CD14-positive monocyte (primary cell): ENCODE data around the gene BTBD9. TPM values are rescaled to one million over a fixed set of nuclear protein-coding genes. Genes with fewer than 3 reads are reported as not detected.

Experiments
- DNase-seq, 3 donors: peaks; one replicate each; pipeline ENCODE4 v3.0.0-alpha.2; 2011 to 2022
- H2AFZ ChIP-seq: 2 replicates; pipeline ENCODE4 v1.6.0; 2012; ENCODE audit warnings: mild to moderate bottlenecking, low read depth, low read length, inconsistent platforms; ENCODE audit not compliant: insufficient read depth, poor library complexity, severe bottlenecking
- H3K27ac ChIP-seq, 2 donors: 1 replicate in 1 of 2; 2 replicates in 1 of 2; pipeline ENCODE4 v1.5.1; 2012 to 2013; ENCODE audit warnings: low read length in 2 of 2, control low read depth in 1 of 2, inconsistent platforms in 1 of 2, low read depth in 1 of 2, mild to moderate bottlenecking in 1 of 2
- H3K27me3 ChIP-seq, 2 donors: one replicate each; pipeline versions ENCODE4 v1.6.0 to v1.6.1; 2011 to 2013; ENCODE audit warnings: low read length in 2 of 2; ENCODE audit not compliant: control insufficient read depth in 2 of 2, insufficient read depth in 2 of 2
- H3K36me3 ChIP-seq, 2 donors: replicated peaks in 1 of 2; 1 replicate in 1 of 2; 2 replicates in 1 of 2; pipeline versions ENCODE4 v1.5.1 to v1.6.1; 2012 to 2013; ENCODE audit warnings: low read length in 2 of 2, control low read depth in 1 of 2, inconsistent platforms in 1 of 2, mild to moderate bottlenecking in 1 of 2; ENCODE audit not compliant: insufficient read depth in 2 of 2, control insufficient read depth in 1 of 2
- H3K4me1 ChIP-seq, 2 donors: 1 replicate in 1 of 2; 2 replicates in 1 of 2; pipeline versions ENCODE4 v1.5.1 to v1.6.1; 2012 to 2013; ENCODE audit warnings: low read length in 2 of 2, control low read depth in 1 of 2, inconsistent platforms in 1 of 2, mild to moderate bottlenecking in 1 of 2, moderate library complexity in 1 of 2; ENCODE audit not compliant: insufficient read depth in 2 of 2, control insufficient read depth in 1 of 2
- H3K4me2 ChIP-seq: replicated peaks from 2 replicates; pipeline ENCODE3; 2012; ENCODE audit warnings: low read length, moderate library complexity, mild to moderate bottlenecking; ENCODE audit not compliant: poor library complexity, severe bottlenecking; ENCODE audit errors: extremely low read depth
- H3K4me3 ChIP-seq, 3 experiments: fragments of 200-600 bp in 1 of 3; sonication (generic) in 1 of 3; replicated peaks in 1 of 3; 1 replicate in 2 of 3; 2 replicates in 1 of 3; pipeline ENCODE4 v1.5.1; 2011 to 2013; ENCODE audit warnings: low read length in 3 of 3, mild to moderate bottlenecking in 3 of 3, control low read depth in 2 of 3, low read depth in 2 of 3, inconsistent platforms in 1 of 3, moderate library complexity in 1 of 3
- H3K79me2 ChIP-seq: 2 replicates; pipeline ENCODE4 v1.6.0; 2012; ENCODE audit warnings: mild to moderate bottlenecking, control low read depth, inconsistent platforms, low read length, moderate library complexity; ENCODE audit not compliant: insufficient read depth
- H3K9ac ChIP-seq: 2 replicates; pipeline ENCODE4 v1.6.0; 2017; ENCODE audit warnings: low read length, mild to moderate bottlenecking; ENCODE audit not compliant: insufficient read depth, poor library complexity, severe bottlenecking
- H3K9me3 ChIP-seq, 2 donors: replicated peaks in 1 of 2; 1 replicate in 1 of 2; 2 replicates in 1 of 2; pipeline versions ENCODE4 v1.5.1 to v1.6.1; 2012 to 2013; ENCODE audit warnings: low read length in 2 of 2, control low read depth in 1 of 2; ENCODE audit not compliant: control insufficient read depth in 1 of 2, insufficient read depth in 1 of 2
- H4K20me1 ChIP-seq: 2 replicates; pipeline ENCODE4 v1.6.0; 2012; ENCODE audit warnings: mild to moderate bottlenecking, low read length, control low read depth, moderate library complexity; ENCODE audit not compliant: insufficient read depth
- H3K27ac Mint-ChIP-seq, 7 donors: one replicate each; pipeline ENCODE4 v1.8.0; 2020; ENCODE audit warnings: mild to moderate bottlenecking in 7 of 7, mixed read lengths in 7 of 7, moderate library complexity in 6 of 7, inconsistent platforms in 2 of 7
- H3K27me3 Mint-ChIP-seq, 3 donors: one replicate each; pipeline ENCODE4 v1.8.0; 2021 to 2022; ENCODE audit warnings: low read depth in 3 of 3, mild to moderate bottlenecking in 3 of 3, mixed read lengths in 3 of 3, moderate library complexity in 3 of 3, inconsistent platforms in 1 of 3
- H3K36me3 Mint-ChIP-seq, 2 donors: one replicate each; pipeline ENCODE4 v1.8.0; 2020; ENCODE audit warnings: mixed read lengths in 2 of 2, inconsistent platforms in 1 of 2, mild to moderate bottlenecking in 1 of 2
- H3K4me1 Mint-ChIP-seq: one replicate; pipeline ENCODE4 v1.8.0; 2020; ENCODE audit warnings: mild to moderate bottlenecking, mixed read lengths
- H3K4me3 Mint-ChIP-seq, 2 donors: one replicate each; pipeline ENCODE4 v1.8.0; 2020; ENCODE audit warnings: mild to moderate bottlenecking in 2 of 2, mixed read lengths in 2 of 2, moderate library complexity in 1 of 2
- H3K9me3 Mint-ChIP-seq, 7 donors: one replicate each; pipeline ENCODE4 v1.8.0; 2020 to 2022; ENCODE audit warnings: mixed read lengths in 7 of 7, mild to moderate bottlenecking in 6 of 7, moderate library complexity in 6 of 7, inconsistent platforms in 2 of 7
- WGBS: methylation state at CpG from one replicate; pipeline ENCODE4 v1.1.5; 2013; ENCODE audit warnings: missing lambda C conversion rate; ENCODE audit not compliant: insufficient coverage; 5-methylcytosine and 5-hydroxymethylcytosine counted together
- intact Hi-C, 2 donors: fragments of 100-400 bp; cut with micrococcal nuclease; formaldehyde crosslinking; loops; one replicate each; pipeline versions ENCODE4 v1.15.0 to v1.15.1; 2023
- polyA plus RNA-seq, 3 donors: library from polyadenylated mRNA; depleted of rRNA in 1 of 3; unstranded in 2 of 3; stranded (reverse) in 1 of 3; fragments of 300-500 nt in 2 of 3; fragments of >200 nt in 1 of 3; fragmentation: Illumina TruSeq in 2 of 3; gene quantifications; 1 replicate in 2 of 3; 2 replicates in 1 of 3; pipeline ENCODE4 v1.2.3, GENCODE V29; 2012 to 2021
- TF ChIP-seq, protein P1 (sequence below): fragments of 200-600 bp; IDR thresholded peaks from one replicate; pipeline ENCODE4 v1.8.0; 2022; ENCODE audit warnings: antibody characterized with exemption, mild to moderate bottlenecking

Gene BTBD9
- polyA plus RNA-seq, 3 donors: 5.2 to 7.5 (median 6.2) TPM

- Mint-ChIP-seq H3K36me3 (peaks cover 0 to 1% of the 10 kb centered on the region in 2 donors), H3K27ac (no peak overlapping the region), H3K4me3 (no peak overlapping the region), H3K27me3 (peaks cover 0 to 2% (median 0%) of the 10 kb centered on the region in 3 donors), H3K9me3 (peaks cover 0 to 2% (median 0%) of the 10 kb centered on the region in 7 donors), H3K4me1 (no peaks in the 10 kb centered on the region)
- TF ChIP-seq, protein P1, sequence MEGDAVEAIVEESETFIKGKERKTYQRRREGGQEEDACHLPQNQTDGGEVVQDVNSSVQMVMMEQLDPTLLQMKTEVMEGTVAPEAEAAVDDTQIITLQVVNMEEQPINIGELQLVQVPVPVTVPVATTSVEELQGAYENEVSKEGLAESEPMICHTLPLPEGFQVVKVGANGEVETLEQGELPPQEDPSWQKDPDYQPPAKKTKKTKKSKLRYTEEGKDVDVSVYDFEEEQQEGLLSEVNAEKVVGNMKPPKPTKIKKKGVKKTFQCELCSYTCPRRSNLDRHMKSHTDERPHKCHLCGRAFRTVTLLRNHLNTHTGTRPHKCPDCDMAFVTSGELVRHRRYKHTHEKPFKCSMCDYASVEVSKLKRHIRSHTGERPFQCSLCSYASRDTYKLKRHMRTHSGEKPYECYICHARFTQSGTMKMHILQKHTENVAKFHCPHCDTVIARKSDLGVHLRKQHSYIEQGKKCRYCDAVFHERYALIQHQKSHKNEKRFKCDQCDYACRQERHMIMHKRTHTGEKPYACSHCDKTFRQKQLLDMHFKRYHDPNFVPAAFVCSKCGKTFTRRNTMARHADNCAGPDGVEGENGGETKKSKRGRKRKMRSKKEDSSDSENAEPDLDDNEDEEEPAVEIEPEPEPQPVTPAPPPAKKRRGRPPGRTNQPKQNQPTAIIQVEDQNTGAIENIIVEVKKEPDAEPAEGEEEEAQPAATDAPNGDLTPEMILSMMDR: no peak
- DNase-seq: no peak
- Histone ChIP-seq H3K9ac (no peak overlapping the region), H3K79me2 (no peaks in the 10 kb centered on the region), H3K36me3 (no peaks in the 10 kb centered on the region), H3K27me3 (no peaks in the 10 kb centered on the region), H3K4me1 (no peaks in the 10 kb centered on the region), H4K20me1 (no peaks in the 10 kb centered on the region), H3K4me3 (no peak overlapping the region), H3K4me2 (no peak overlapping the region), H2AFZ (no peak overlapping the region), H3K27ac (no peak overlapping the region), H3K9me3 (no peaks in the 10 kb centered on the region)
- no CpG with 5 or more reads among the region's 2 CpGs for WGBS
- intact Hi-C loops: loop anchor here in 1 of 2 donors (5.0 kb wide), 1 partner anchor 230 kb away; no protein-coding TSS in a partner anchor
Observed at GRCh38 chr6:38322138-38322537, 317.6 kb downstream of the BTBD9 start.

- Mint-ChIP-seq H3K4me1 (no peaks in the 10 kb centered on the region), H3K4me3 (no peak overlapping the region), H3K36me3 (peaks cover 0 to 1% of the 10 kb centered on the region in 2 donors), H3K27ac (peak overlapping the region in 1 of 7 donors; percentile 55), H3K9me3 (peaks cover 0 to 2% (median 0%) of the 10 kb centered on the region in 7 donors), H3K27me3 (peaks cover 0 to 2% (median 0%) of the 10 kb centered on the region in 3 donors)
- Histone ChIP-seq H3K4me3 (no peak overlapping the region), H3K4me1 (no peaks in the 10 kb centered on the region), H3K9ac (no peak overlapping the region), H3K36me3 (no peaks in the 10 kb centered on the region), H3K27me3 (no peaks in the 10 kb centered on the region), H3K4me2 (no peak overlapping the region), H3K9me3 (no peaks in the 10 kb centered on the region), H3K79me2 (no peaks in the 10 kb centered on the region), H3K27ac (no peak overlapping the region), H4K20me1 (no peaks in the 10 kb centered on the region), H2AFZ (no peak overlapping the region)
- TF ChIP-seq, protein P1: no peak
- intact Hi-C loops: loop anchor here in 1 of 2 donors (5.0 kb wide), 1 partner anchor 229 kb away; no protein-coding TSS in a partner anchor
- no peak for DNase-seq
- WGBS: 100% methylated on average over 2 of the region's 6 CpGs
Observed at GRCh38 chr6:38320843-38321242, 318.9 kb downstream of the BTBD9 start.
